Ishikawa (cell line): Measurements from ENCODE around the gene KIRREL3.

ENCODE experiments used
- CEBPB ChIP-seq: IDR thresholded peaks from 2 replicates; pipeline ENCODE4 v1.6.1; 2012
- CREB1 ChIP-seq: IDR thresholded peaks from 2 replicates; pipeline ENCODE4 v1.6.1; 2012; ENCODE audit warnings: low read depth
- EP300 ChIP-seq: IDR thresholded peaks from 2 replicates; pipeline ENCODE4 v1.6.1; 2012; ENCODE audit warnings: borderline replicate concordance
- NFIC ChIP-seq: IDR thresholded peaks from 2 replicates; pipeline ENCODE4 v1.6.1; 2012
- RAD21 ChIP-seq: IDR thresholded peaks from 2 replicates; pipeline ENCODE4 v1.6.1; 2012; ENCODE audit warnings: low read depth
- TAF1 ChIP-seq: IDR thresholded peaks from 2 replicates; pipeline ENCODE4 v1.6.1; 2012; ENCODE audit warnings: low read depth, mild to moderate bottlenecking
- TEAD4 ChIP-seq: IDR thresholded peaks from 2 replicates; pipeline ENCODE4 v1.6.1; 2012
- YY1 ChIP-seq: IDR thresholded peaks from 2 replicates; pipeline ENCODE4 v1.6.1; 2012; ENCODE audit warnings: low read depth
- TF ChIP-seq, protein P1 (sequence below): IDR thresholded peaks from 2 replicates; pipeline ENCODE4 v1.6.1; 2012; ENCODE audit warnings: low read depth, mild to moderate bottlenecking

DNA sequence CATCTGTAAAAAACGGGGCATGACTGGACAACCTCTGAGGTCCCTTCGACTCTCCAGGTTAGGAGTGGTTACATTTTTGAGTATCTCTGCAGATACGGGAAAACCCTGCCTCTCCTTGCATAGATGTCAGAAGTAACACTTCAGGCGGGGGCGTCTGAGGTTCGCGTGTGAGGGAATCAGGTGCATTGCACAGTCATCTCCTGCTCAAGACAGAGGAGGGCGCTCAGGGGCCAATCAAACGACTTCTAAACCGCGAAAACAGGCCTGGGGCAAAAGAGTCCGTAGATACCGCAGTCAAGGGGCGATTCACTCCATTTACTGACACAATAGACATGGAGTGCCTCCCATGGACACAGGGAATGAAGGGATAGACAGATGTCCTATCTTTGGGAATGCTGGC lies 31.7 kb downstream of the KIRREL3 start:
- TF ChIP-seq NFIC, result no peak
- no peak for TF ChIP-seq EP300
- no peak for TF ChIP-seq CEBPB
- no peak for TF ChIP-seq YY1
- TF ChIP-seq TAF1, result no peak
- no peak for TF ChIP-seq TEAD4
- TF ChIP-seq, protein P1, sequence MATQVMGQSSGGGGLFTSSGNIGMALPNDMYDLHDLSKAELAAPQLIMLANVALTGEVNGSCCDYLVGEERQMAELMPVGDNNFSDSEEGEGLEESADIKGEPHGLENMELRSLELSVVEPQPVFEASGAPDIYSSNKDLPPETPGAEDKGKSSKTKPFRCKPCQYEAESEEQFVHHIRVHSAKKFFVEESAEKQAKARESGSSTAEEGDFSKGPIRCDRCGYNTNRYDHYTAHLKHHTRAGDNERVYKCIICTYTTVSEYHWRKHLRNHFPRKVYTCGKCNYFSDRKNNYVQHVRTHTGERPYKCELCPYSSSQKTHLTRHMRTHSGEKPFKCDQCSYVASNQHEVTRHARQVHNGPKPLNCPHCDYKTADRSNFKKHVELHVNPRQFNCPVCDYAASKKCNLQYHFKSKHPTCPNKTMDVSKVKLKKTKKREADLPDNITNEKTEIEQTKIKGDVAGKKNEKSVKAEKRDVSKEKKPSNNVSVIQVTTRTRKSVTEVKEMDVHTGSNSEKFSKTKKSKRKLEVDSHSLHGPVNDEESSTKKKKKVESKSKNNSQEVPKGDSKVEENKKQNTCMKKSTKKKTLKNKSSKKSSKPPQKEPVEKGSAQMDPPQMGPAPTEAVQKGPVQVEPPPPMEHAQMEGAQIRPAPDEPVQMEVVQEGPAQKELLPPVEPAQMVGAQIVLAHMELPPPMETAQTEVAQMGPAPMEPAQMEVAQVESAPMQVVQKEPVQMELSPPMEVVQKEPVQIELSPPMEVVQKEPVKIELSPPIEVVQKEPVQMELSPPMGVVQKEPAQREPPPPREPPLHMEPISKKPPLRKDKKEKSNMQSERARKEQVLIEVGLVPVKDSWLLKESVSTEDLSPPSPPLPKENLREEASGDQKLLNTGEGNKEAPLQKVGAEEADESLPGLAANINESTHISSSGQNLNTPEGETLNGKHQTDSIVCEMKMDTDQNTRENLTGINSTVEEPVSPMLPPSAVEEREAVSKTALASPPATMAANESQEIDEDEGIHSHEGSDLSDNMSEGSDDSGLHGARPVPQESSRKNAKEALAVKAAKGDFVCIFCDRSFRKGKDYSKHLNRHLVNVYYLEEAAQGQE, result no peak
- TF ChIP-seq RAD21, result no peak
- TF ChIP-seq CREB1, result no peak
